Adipocyte (in vitro differentiated cells): ENCODE measurements around the gene COL8A2.

Experiments
- DNase-seq: peaks from one replicate; pipeline ENCODE4 v3.0.0-alpha.2; 2015; ENCODE audit warnings: low read depth
- H3K27me3 ChIP-seq: replicated peaks from 2 replicates; pipeline ENCODE4 v1.7.0; 2013; ENCODE audit warnings: mild to moderate bottlenecking, low read length, moderate library complexity; ENCODE audit not compliant: control insufficient read depth, insufficient read depth
- H3K36me3 ChIP-seq: 2 replicates; pipeline ENCODE4 v1.7.0; 2013; ENCODE audit warnings: low read length, mild to moderate bottlenecking, moderate library complexity; ENCODE audit not compliant: control insufficient read depth, insufficient read depth, severe bottlenecking
- H3K4me1 ChIP-seq: 2 replicates; pipeline ENCODE4 v1.7.0; 2013; ENCODE audit warnings: mild to moderate bottlenecking, low read length, moderate library complexity; ENCODE audit not compliant: control insufficient read depth, insufficient read depth
- H3K4me3 ChIP-seq: 2 replicates; pipeline ENCODE4 v1.7.0; 2013; ENCODE audit warnings: mild to moderate bottlenecking, low read length, moderate library complexity
- H3K9ac ChIP-seq: 2 replicates; pipeline ENCODE4 v1.7.0; 2013; ENCODE audit warnings: mild to moderate bottlenecking, low read length, moderate library complexity
- H3K9me3 ChIP-seq: 2 replicates; pipeline ENCODE4 v1.7.0; 2013; ENCODE audit warnings: mild to moderate bottlenecking, low read length, moderate library complexity; ENCODE audit not compliant: control insufficient read depth

COL8A2 gene

GRCh38 chr1:36093226-36093625 lies 31.8 kb downstream of the COL8A2 start:
- peaks cover 51% of the 10 kb centered on the region for H3K36me3 ChIP-seq
- H3K9ac ChIP-seq: no peak overlapping the region
- H3K4me3 ChIP-seq: no peak overlapping the region
- no peaks in the 10 kb centered on the region for H3K9me3 ChIP-seq
- peaks cover 23% of the 10 kb centered on the region for H3K4me1 ChIP-seq
- DNase-seq: no peak
- H3K27me3 ChIP-seq: no peaks in the 10 kb centered on the region

GRCh38 chr1:36092798-36093185 lies 32.2 kb downstream of the COL8A2 start:
- no peaks in the 10 kb centered on the region for H3K9me3 ChIP-seq
- H3K27me3 ChIP-seq: no peaks in the 10 kb centered on the region
- no peak overlapping the region for H3K9ac ChIP-seq
- DNase-seq: no peak
- H3K4me3 ChIP-seq: no peak overlapping the region
- peaks cover 23% of the 10 kb centered on the region for H3K4me1 ChIP-seq
- peaks cover 51% of the 10 kb centered on the region for H3K36me3 ChIP-seq

- H3K9me3 ChIP-seq: no peaks in the 10 kb centered on the region
- H3K4me1 ChIP-seq: peaks cover 23% of the 10 kb centered on the region
- no peak overlapping the region for H3K4me3 ChIP-seq
- no peaks in the 10 kb centered on the region for H3K27me3 ChIP-seq
- no peak for DNase-seq
- no peak overlapping the region for H3K9ac ChIP-seq
- H3K36me3 ChIP-seq: peaks cover 51% of the 10 kb centered on the region
Measured at GRCh38 chr1:36092166-36092797, 32.7 kb downstream of the COL8A2 start.

- peaks cover 23% of the 10 kb centered on the region for H3K4me1 ChIP-seq
- no peak overlapping the region for H3K9ac ChIP-seq
- no peaks in the 10 kb centered on the region for H3K27me3 ChIP-seq
- DNase-seq: no peak
- H3K4me3 ChIP-seq: no peak overlapping the region
- H3K9me3 ChIP-seq: no peaks in the 10 kb centered on the region
- H3K36me3 ChIP-seq: peaks cover 51% of the 10 kb centered on the region
Measured at GRCh38 chr1:36091698-36092097, 33.3 kb downstream of the COL8A2 start.

GRCh38 chr1:36091141-36091540 lies 33.9 kb downstream of the COL8A2 start:
- H3K9ac ChIP-seq: no peak overlapping the region
- no peaks in the 10 kb centered on the region for H3K27me3 ChIP-seq
- H3K36me3 ChIP-seq: peaks cover 47% of the 10 kb centered on the region
- no peaks in the 10 kb centered on the region for H3K9me3 ChIP-seq
- peaks cover 23% of the 10 kb centered on the region for H3K4me1 ChIP-seq
- no peak overlapping the region for H3K4me3 ChIP-seq
- DNase-seq: no peak

- peaks cover 5% of the 10 kb centered on the region for H3K27me3 ChIP-seq
- peaks cover 35% of the 10 kb centered on the region for H3K36me3 ChIP-seq
- H3K4me1 ChIP-seq: peaks cover 16% of the 10 kb centered on the region
- H3K4me3 ChIP-seq: peak overlapping the region; percentile 98
- H3K9me3 ChIP-seq: no peaks in the 10 kb centered on the region
- H3K9ac ChIP-seq: peak overlapping the region; percentile 91
- DNase-seq: peak; percentile 69
Measured at GRCh38 chr1:36089393-36090121, 35.5 kb downstream of the COL8A2 start.

GRCh38 chr1:36088577-36089392 lies 36.2 kb downstream of the COL8A2 start, which contains the start of gene ADPRS:
TSS of gene ADPRS (plus strand) at chr1:36088892. CDS start at chr1:36088905, 13 bp downstream.
- Histone ChIP-seq H3K9me3 (no peaks in the 10 kb centered on the region), H3K27me3 (peaks cover 7% of the 10 kb centered on the region), H3K9ac (peak within 1 kb of the TSS; percentile 91), H3K4me3 (peak within 1 kb of the TSS; percentile 98), H3K36me3 (peaks cover 27% of the 10 kb centered on the region), H3K4me1 (peaks cover 11% of the 10 kb centered on the region)
- DNase-seq: peak; percentile 95

GRCh38 chr1:36088265-36088576 lies 36.8 kb downstream of the COL8A2 start:
- Histone ChIP-seq H3K9ac (peak overlapping the region; percentile 91), H3K9me3 (no peaks in the 10 kb centered on the region), H3K36me3 (peaks cover 22% of the 10 kb centered on the region), H3K4me3 (peak overlapping the region; percentile 98), H3K27me3 (peaks cover 7% of the 10 kb centered on the region), H3K4me1 (peaks cover 11% of the 10 kb centered on the region)
- DNase-seq: no peak

GRCh38 chr1:36087233-36088123 lies 37.5 kb downstream of the COL8A2 start:
- H3K4me3 ChIP-seq: no peak overlapping the region
- H3K36me3 ChIP-seq: peaks cover 14% of the 10 kb centered on the region
- H3K9ac ChIP-seq: no peak overlapping the region
- no peak for DNase-seq
- no peaks in the 10 kb centered on the region for H3K9me3 ChIP-seq
- H3K27me3 ChIP-seq: peaks cover 7% of the 10 kb centered on the region
- H3K4me1 ChIP-seq: peaks cover 11% of the 10 kb centered on the region

- peaks cover 11% of the 10 kb centered on the region for H3K4me1 ChIP-seq
- no peak overlapping the region for H3K4me3 ChIP-seq
- peaks cover 6% of the 10 kb centered on the region for H3K36me3 ChIP-seq
- no peak for DNase-seq
- H3K27me3 ChIP-seq: peaks cover 7% of the 10 kb centered on the region
- H3K9me3 ChIP-seq: no peaks in the 10 kb centered on the region
- no peak overlapping the region for H3K9ac ChIP-seq
Measured at GRCh38 chr1:36086529-36087232, 38.3 kb downstream of the COL8A2 start.
